ENCODE data around the gene TSPAN5.

Gene TSPAN5

DNA sequence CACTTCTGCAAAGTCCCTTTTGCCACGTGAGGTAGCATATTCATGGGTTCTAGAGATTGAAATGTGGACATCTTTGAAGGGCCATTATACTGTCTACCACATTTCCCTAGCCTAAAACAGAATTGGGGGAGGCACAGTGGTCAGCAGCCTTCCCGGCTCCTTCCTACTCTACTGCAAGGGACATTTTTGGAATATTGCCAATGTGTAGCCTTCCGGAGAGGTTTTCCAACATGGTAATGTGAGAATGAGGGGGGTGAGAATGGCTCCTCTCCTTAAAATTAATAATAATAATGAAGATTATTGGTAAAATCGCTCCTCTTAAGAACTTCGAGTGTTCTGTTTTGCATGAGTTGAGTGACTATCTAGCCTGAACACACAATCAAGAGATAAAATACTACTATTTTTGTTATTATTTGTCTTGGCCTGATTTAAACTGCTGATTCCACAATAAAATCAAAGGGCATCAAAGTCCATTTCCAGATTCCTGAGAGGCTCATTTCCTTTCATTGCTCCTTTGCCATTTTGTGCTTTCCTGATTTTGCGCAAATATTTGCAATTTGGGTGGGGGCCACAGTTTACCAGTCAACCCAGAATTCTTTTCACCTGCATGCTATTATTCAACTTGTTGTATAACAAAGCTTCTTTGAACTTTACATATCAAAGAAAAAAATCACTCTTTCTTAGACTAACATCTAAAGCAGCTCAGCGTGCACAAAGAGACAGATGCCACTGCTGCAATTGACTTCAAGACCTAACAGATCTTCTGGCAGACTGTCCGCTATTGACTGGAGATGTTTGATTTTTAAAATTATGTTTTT is 27.0 kb upstream of the TSPAN5 start:
- no peak for TF ChIP-seq GLIS3 (CRISPR knock-in tag; IDR thresholded peaks at IDR 0.05)
- TF ChIP-seq ESRRG (CRISPR knock-in tag; IDR thresholded peaks at IDR 0.05), result no peak
- TF ChIP-seq, protein P1, sequence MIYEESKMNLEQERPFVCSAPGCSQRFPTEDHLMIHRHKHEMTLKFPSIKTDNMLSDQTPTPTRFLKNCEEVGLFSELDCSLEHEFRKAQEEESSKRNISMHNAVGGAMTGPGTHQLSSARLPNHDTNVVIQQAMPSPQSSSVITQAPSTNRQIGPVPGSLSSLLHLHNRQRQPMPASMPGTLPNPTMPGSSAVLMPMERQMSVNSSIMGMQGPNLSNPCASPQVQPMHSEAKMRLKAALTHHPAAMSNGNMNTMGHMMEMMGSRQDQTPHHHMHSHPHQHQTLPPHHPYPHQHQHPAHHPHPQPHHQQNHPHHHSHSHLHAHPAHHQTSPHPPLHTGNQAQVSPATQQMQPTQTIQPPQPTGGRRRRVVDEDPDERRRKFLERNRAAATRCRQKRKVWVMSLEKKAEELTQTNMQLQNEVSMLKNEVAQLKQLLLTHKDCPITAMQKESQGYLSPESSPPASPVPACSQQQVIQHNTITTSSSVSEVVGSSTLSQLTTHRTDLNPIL (CRISPR knock-in tag; IDR thresholded peaks at IDR 0.05; ENCODE audit: low read depth), result no peak
- TF ChIP-seq RARB (CRISPR knock-in tag; IDR thresholded peaks at IDR 0.05), result no peak
- TF ChIP-seq OSR1 (CRISPR knock-in tag; IDR thresholded peaks at IDR 0.05), result no peak
- TF ChIP-seq ZNF8 (CRISPR knock-in tag; IDR thresholded peaks at IDR 0.05), result no peak
- TF ChIP-seq ZFP3 (CRISPR knock-in tag; IDR thresholded peaks at IDR 0.05), result no peak
- no peak for TF ChIP-seq SNAI2 (CRISPR knock-in tag; IDR thresholded peaks at IDR 0.05)
- no peak for ATAC-seq

- TF ChIP-seq ISL1 (CRISPR knock-in tag; IDR thresholded peaks at IDR 0.05) (peak; percentile 79), ZNF70 (CRISPR knock-in tag; IDR thresholded peaks at IDR 0.05) (peak; percentile 58; the same call in 1 of the 2 replicates), CSDC2 (CRISPR knock-in tag; IDR thresholded peaks at IDR 0.05) (0 out of 2 replicates have a peak, but pooled peaks have one; percentile 23)
- TF ChIP-seq, protein P2, sequence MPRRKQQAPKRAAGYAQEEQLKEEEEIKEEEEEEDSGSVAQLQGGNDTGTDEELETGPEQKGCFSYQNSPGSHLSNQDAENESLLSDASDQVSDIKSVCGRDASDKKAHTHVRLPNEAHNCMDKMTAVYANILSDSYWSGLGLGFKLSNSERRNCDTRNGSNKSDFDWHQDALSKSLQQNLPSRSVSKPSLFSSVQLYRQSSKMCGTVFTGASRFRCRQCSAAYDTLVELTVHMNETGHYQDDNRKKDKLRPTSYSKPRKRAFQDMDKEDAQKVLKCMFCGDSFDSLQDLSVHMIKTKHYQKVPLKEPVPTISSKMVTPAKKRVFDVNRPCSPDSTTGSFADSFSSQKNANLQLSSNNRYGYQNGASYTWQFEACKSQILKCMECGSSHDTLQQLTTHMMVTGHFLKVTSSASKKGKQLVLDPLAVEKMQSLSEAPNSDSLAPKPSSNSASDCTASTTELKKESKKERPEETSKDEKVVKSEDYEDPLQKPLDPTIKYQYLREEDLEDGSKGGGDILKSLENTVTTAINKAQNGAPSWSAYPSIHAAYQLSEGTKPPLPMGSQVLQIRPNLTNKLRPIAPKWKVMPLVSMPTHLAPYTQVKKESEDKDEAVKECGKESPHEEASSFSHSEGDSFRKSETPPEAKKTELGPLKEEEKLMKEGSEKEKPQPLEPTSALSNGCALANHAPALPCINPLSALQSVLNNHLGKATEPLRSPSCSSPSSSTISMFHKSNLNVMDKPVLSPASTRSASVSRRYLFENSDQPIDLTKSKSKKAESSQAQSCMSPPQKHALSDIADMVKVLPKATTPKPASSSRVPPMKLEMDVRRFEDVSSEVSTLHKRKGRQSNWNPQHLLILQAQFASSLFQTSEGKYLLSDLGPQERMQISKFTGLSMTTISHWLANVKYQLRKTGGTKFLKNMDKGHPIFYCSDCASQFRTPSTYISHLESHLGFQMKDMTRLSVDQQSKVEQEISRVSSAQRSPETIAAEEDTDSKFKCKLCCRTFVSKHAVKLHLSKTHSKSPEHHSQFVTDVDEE (CRISPR knock-in tag; IDR thresholded peaks at IDR 0.05), result 0 out of 2 replicates have a peak, but pooled peaks have one; percentile 23
- TF ChIP-seq, protein P3, sequence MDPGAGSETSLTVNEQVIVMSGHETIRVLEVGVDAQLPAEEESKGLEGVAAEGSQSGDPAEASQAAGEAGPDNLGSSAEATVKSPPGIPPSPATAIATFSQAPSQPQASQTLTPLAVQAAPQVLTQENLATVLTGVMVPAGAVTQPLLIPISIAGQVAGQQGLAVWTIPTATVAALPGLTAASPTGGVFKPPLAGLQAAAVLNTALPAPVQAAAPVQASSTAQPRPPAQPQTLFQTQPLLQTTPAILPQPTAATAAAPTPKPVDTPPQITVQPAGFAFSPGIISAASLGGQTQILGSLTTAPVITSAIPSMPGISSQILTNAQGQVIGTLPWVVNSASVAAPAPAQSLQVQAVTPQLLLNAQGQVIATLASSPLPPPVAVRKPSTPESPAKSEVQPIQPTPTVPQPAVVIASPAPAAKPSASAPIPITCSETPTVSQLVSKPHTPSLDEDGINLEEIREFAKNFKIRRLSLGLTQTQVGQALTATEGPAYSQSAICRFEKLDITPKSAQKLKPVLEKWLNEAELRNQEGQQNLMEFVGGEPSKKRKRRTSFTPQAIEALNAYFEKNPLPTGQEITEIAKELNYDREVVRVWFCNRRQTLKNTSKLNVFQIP (CRISPR knock-in tag; IDR thresholded peaks at IDR 0.05; ENCODE audit: borderline replicate concordance, low read depth), result no peak
- ATAC-seq, result peak; percentile 77
Observed at GRCh38 chr4:98682719-98683118, 24.3 kb upstream of the TSPAN5 start.

DNA sequence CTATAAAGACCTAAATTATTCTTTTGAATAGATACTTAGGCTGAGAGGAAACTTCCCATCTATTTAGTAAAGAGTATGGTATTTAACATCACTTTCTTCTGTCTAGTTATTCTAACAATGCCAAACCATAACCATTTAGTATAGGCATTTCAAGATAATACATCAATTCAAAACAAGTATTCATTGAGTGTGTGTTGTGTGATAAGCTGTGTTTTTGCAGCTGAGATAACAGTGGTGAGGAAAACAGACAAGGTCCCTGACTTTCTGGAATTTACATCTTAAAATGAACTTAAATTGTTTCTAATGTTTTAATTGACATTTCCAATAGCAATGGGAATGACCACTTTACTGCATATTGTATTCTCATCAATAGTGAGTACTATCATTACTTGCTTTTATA is 22.4 kb upstream of the TSPAN5 start:
- ATAC-seq, result no peak
- TF ChIP-seq ISL1 (CRISPR knock-in tag; IDR thresholded peaks at IDR 0.05) (no peak), GLIS3 (CRISPR knock-in tag; IDR thresholded peaks at IDR 0.05) (no peak), CSDC2 (CRISPR knock-in tag; IDR thresholded peaks at IDR 0.05) (no peak), TOX (CRISPR knock-in tag; IDR thresholded peaks at IDR 0.05; ENCODE audit: borderline replicate concordance) (no peak)

- TF ChIP-seq RARB (CRISPR knock-in tag; IDR thresholded peaks at IDR 0.05), result no peak
- TF ChIP-seq, protein P4, sequence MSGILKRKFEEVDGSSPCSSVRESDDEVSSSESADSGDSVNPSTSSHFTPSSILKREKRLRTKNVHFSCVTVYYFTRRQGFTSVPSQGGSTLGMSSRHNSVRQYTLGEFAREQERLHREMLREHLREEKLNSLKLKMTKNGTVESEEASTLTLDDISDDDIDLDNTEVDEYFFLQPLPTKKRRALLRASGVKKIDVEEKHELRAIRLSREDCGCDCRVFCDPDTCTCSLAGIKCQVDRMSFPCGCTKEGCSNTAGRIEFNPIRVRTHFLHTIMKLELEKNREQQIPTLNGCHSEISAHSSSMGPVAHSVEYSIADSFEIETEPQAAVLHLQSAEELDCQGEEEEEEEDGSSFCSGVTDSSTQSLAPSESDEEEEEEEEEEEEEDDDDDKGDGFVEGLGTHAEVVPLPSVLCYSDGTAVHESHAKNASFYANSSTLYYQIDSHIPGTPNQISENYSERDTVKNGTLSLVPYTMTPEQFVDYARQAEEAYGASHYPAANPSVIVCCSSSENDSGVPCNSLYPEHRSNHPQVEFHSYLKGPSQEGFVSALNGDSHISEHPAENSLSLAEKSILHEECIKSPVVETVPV (CRISPR knock-in tag; IDR thresholded peaks at IDR 0.05), result no peak
- TF ChIP-seq, protein P1 (CRISPR knock-in tag; IDR thresholded peaks at IDR 0.05; ENCODE audit: low read depth), result no peak
- no peak for TF ChIP-seq ZFP30 (CRISPR knock-in tag; IDR thresholded peaks at IDR 0.05)
- no peak for TF ChIP-seq ARNTL (CRISPR knock-in tag; IDR thresholded peaks at IDR 0.05; ENCODE audit: borderline replicate concordance, low read depth)
- no peak for TF ChIP-seq ZFP3 (CRISPR knock-in tag; IDR thresholded peaks at IDR 0.05)
- no peak for TF ChIP-seq TCF4 (CRISPR knock-in tag; IDR thresholded peaks at IDR 0.05; ENCODE audit: borderline replicate concordance)
- no peak for TF ChIP-seq ZNF8 (CRISPR knock-in tag; IDR thresholded peaks at IDR 0.05)
- no peak for ATAC-seq
Observed at GRCh38 chr4:98679738-98680137, 21.3 kb upstream of the TSPAN5 start.

Data from SK-N-SH treated with all-trans-retinoic acid at 6 μM for 48 hours (cell line).